Stimulated activated CD4-positive, alpha-beta T cell treated with anti-CD3 and anti-CD28 coated beads, Interleukin-12 subunit alpha, Interleukin-12 subunit beta, amount 100 ng/mL, for 4 hours (primary cell): Measurements from ENCODE around the gene RERE.
"Not testable (repeated sequence)": the region's sequence is repeated elsewhere in the genome, so short reads cannot be mapped to it uniquely, and the experiment has no call there.

Source experiments
- DNase-seq: peaks from one replicate; pipeline ENCODE4 v3.0.0-alpha.2; 2020

The RERE gene

DNA sequence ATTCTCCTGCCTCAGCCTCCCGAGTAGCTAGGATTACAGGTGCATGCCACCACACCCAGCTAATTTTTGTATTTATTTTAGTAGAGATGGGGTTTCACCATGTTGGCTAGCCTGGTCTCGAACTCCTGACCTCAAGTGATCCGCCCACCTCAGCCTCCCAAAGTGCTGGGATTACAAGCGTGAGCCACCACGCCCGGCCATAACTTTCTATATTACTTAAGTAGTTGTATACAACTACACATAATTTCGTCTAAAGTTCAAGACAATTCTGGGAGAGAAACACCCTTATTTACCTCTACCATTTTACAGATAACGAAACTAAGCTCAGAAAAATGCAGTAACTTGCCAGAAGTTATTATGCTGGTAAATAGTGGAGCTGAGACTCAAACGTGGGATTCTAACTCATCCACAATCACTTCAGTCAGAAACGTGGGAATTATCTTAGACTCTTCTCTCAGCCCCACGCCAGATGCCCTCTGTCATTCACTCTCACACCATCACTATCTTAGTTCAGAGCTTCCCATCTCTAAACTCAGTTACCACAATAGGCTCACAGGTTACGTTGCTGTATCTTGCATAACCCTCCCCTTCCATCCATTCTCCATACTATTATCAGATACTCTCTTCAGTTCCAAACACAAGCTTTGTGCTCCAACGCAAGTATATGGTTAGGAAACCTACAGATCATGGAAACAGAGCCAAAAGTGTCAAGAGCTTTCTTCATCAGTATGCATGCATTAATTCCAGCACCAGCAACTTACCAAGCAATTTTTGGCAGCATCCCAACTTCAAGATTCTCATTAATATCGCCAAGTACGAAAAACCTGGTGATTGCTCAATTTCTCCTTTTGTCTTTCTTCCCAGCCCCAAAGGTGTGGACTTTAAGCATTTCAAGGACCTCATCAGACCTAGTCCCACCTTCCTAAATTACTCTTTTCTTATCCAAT, 69.3 kb downstream of the RERE start:
- DNase-seq = no peak

- DNase-seq = no peak
These were observed 70.9 kb downstream of the RERE start for GRCh38 chr1:8746554-8746953.

DNA sequence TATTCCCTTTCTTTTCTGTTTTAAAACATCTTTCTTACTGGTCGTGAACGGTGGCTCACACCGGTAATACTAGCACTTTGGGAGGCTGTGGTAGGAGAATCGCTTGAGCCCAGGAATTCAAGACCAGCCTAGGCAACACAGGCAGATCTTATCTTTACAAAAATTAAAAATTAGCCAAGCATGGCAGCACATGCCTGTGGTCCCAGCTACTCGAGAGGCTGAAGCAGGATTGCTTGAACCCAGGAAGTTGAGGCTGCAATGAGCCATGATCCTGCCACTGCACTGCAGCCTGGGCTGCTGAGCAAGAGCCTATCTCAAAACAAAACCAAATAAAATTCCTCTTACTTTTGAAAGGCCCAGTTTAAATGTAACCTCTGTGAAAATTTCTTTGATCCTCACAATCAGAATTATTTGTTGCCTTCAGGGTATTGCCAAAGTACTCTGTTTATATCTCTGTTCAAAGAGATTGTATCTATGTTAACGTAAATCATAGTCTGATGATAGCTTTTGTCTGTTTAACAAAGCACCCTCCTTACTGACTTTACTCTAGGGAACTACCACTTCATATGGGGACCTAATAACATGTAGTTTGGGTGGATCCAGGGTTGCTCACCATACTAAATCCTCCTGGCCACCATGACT, 71.6 kb downstream of the RERE start:
- no peak for DNase-seq

DNA sequence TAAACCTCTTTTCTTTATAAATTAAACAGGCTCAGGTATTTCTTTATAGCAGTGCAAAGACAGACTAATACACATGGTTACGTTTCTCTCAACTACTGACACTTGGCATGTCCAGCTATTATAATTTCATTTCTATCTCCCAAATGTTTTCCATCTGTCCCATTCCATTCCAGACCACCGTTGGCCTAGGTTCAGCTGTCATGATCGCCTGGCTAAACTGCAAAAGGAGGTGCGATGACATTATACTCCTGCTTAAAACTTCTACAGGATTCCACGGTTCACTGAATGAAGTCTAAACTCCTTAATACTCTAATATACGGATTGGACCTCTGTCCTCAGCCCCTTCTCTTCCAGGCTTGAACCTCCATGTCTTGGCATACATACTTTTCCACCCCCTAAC, 72.1 kb downstream of the RERE start:
- no peak for DNase-seq

DNA sequence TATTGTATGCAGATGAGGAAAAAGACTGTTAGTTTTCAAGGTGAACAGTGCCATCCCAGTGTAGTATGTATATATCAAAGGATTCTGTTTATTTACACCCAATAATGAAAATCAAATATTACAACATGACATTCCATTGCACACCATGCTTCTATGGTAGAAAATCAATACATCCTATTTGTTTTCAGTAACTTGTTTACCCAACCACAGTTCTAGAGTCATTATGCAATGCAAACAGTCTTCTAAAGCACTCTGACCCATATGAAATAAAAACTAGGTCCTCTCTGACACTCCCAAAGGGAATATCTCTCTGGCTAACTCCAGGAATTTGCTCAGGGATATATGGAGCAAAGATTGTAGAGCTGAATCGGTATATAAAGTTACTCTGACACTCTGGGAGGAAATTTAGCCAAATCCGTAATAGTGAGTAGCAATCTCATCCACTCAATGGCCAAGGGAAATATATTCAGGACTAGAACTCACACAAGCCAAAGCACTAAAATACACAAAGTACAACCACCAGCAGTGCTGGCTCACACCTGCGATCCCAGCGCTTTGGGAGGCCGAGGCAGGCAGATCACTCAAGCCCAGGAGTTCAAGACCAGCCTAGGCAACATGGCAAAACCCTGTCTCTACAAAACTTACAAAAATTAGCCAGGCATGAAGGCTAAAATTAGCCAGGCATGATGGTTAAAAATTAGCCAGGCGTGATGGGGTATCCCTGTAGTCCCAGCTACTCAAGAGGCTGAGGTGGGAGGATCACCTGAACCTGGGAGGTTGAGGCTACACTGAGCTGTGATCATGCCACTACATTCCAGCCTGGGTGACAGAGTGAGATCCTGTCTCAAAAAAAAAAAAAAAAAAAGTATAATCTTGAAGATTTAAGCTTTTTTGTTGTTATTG, 75.2 kb downstream of the RERE start:
- DNase-seq = no peak

DNA sequence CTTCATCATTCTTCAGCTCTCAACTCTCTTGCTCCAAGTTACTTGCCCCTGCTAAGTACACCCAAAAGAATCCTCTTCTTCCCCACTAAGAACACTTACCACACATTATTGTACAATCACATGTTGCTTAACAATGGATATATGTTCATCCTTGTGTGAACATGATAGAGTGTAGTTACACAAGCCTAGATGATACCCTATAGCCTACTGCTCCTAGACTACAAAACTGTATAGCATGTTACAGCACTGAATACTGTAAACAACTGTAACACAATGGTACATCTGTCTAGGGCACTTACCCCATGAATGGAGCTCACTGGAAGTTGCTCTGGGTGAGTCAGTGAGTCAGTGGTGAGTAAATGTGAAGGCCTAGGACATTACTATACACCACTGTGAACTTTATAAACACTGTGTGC, 77.4 kb downstream of the RERE start:
- no peak for DNase-seq

DNA sequence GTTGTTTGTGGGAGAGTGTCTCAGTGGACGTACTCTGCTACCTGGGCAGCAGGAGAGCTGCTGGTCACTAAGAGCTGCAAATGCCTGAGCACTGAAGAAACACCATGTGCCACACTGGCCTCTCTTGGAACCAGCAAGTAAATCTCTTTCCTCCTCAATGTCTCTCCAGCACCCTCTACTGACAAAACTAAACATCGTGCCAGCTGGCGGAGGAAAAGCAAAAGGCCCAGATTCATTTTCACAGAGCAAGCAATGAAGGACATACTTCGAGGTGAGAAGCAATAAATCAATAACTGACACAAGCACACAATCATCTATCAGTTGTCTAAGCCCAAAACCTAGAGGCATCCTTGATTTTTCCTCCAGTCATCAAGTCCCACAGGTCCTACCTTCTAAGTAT, 78.1 kb downstream of the RERE start:
- DNase-seq = no peak

DNA sequence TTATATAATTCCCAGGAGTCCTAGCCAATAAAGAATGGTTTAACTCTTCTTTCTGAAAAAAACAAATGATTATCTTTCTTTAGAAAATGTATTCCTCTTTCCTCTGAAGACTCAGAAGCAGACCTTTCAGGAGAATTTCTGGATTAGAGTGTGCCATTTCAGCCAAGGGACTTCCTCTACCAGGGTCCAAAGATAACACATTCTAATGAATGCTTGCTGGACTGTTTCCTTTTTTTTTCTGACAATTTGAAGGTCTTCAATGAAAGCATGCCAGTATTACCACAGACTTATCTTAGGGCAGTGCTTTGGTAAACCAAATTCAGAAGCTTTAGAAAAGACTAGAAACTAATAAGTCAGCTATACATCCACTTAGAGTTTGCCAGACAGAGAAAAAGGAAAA, 80.5 kb downstream of the RERE start:
- no peak for DNase-seq

GRCh38 chr1:8733484-8733883, 84.0 kb downstream of the RERE start:
- DNase-seq = no peak

DNA sequence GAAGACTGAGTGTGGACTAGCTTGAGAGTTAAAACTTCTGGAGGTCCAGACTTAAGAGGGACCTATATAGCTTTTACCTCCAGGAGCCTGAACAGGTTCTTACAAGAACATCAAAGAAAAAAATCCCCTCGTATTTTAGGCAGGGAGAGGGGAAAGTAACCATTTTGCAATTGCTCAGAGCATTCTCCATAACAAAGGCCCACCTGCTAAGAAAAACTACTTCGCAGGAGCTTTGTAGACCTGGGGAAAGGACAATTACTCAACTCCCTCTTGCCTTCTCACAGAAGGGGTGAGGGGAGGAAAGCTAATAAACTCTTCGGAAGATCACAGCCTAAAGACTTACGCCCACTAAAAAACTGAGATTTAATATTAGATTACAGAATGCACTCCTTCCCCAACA, 86.3 kb downstream of the RERE start:
- no peak for DNase-seq

- DNase-seq = no peak
These were observed 89.0 kb downstream of the RERE start for GRCh38 chr1:8728464-8728863.

GRCh38 chr1:8727809-8728213, 89.6 kb downstream of the RERE start:
- DNase-seq = no peak

DNA sequence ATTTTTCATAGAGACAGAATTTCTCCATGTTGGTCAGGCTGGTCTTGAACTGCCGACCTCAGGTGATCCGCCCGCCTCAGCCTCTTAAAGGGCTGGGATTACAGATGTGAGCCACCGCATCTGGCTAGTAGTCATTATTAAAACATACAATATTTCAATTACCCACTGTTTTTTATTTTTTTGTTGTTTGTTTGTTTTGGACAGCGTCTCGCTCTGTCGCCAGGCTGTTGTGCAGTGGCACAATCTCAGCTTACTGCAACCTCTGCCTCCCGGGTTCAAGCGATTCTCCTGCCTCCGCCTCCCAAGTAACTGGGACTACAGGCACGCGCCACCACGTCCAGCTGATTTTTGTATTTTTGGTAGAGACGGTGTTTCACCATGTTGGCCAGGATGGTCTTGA, 90.1 kb downstream of the RERE start:
- DNase-seq = not testable (repeated sequence)

GRCh38 chr1:8726801-8727186, 90.6 kb downstream of the RERE start:
- DNase-seq = not testable (repeated sequence)

DNA sequence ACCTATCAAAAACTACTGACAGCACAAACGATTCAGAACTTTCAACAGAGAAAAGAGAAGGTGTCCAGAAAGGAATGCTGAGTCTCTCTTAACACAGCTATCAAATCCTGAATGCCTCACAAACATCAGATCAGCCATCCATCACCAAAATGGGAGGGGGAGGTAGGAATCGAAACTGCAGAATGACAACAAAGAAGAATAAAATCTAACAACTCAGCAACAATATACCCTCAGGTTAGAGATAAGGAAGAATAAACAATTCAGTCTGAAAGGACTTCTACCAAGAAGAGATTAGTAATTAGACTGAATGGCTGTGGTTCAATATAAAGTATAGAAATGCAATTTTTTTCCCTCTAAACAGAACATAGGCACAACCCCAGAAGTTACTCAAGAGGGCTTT, 94.4 kb downstream of the RERE start:
- no peak for DNase-seq

DNA sequence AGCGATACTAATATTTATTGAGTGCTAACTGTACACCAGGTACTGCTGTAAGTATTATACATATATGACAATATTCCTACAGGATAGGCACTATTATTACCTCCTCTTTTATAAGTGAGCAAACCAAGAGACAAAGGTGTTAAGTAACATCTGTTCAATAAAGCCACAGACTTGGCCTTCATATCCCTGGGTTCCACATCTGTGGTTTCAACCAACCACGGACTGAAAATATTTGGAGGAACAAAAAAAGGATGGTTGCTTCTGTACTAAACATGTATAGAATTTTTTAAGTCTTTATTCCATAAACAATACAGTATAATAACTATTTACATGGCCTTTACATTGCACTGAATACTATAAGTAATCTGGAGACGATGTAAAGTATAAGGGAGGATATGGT, 95.1 kb downstream of the RERE start:
- no peak for DNase-seq

DNA sequence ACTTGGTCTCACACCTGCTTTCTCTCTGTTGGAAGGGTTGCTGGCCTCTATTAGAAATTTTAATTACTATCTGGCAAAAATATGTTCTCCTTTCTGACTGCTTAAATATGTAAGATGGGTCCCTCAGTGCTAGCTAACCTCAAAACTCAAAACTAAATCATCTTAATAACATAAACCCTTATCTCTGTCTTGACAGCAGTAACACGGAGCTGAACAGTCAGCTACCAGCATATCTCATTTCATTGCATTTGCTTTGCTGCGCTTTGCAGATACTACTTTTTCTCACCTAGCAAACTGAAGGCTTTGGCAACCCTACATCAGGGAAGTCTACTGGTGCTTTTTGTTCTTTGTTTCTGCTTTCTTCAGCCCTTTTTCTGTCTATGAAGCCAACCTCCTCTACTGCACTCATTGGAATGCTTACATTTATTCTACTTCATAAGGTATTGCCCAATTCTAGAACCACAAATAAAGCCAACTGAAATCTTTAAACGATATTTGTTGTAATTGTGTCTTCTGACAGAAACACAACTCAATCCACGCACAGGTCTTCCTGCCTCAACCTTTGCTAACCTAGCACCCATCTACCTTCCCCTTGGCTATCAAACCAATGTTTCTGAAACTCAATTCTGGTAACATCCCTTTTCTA, 95.6 kb downstream of the RERE start:
- no peak for DNase-seq

DNA sequence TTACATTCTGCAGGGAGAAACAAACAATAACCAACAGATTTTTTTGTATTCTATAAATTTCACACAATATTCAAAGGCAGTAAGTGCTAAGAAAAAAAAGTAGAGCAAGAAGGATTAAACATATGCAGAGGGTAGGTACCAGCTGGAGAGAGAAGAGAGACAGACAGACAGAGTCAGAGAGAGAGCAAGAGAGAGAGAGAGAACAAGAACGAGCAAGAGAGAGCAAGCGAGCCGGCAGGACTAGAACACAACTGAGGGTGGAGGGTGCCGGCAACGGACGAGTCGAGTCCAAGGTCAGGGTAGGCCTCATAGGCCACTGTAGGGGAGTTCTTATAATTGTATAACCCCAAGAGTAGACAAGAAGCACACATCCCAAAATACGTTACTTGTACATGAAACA, 97.1 kb downstream of the RERE start:
- no peak for DNase-seq

- no peak for DNase-seq
These were observed 98.5 kb downstream of the RERE start for GRCh38 chr1:8718850-8719361.

DNA sequence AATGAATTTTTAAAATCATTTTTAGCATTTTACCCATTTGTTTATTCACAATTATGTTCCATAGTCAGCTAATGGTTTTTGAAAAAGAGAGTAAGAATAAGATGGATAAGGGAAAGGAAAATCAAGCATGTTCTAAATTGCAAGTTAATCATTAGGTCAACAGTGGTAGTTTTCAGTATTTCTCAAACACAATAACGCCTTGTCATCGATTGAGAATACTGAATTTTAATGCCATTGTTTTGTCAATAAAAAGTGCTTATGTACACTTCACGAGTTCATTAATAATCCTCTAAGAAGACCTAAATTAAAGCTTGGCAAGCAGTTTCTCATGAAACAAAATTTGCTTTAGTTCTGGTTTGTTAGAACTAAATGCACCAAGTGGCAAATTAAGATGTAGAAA, 100.3 kb downstream of the RERE start:
- no peak for DNase-seq

DNA sequence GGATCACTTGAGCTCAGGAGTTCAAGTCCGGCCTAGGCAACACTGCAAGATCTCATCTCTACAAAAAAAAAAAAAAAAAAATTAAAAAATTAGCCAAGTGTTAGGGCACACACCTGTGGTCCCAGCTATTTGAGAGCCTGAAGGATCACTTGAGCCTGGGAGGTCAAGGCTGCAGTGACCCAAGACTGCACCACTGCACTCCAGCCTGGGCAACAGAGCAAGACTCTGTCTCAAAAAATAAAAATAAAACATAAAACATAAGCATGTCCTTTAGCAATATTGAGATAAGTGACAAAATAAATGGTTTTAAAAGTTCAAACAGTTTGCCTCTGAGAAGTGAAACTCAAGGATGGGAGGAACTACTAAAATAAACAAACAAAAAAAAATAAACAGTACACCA, 101.2 kb downstream of the RERE start:
- no peak for DNase-seq

GRCh38 chr1:8714173-8714572, 103.3 kb downstream of the RERE start:
- DNase-seq = no peak
